ENCODE measurements around the gene RGS13.

The RGS13 gene

DNA sequence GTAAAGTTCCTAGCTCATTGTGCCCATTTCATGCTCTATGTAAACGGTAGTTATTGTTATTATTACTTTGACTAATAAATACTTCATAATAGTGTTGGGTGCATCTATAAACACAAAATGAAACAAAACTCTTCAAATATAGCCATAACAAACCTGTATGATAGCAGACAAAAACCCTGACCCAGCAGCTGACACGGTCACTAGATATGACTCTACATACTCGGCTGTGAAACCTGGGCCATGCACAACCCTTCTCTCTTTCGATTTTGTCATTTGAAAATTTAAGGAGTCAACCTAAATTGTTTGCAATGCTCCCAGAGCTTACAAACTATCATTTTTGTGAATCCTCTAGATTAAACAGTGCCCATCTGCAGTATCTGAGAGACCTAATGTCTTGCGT lies 8.0 kb upstream of the RGS13 start:
- no CpG with 5 or more reads among the region's 5 CpGs for WGBS (ENCODE audit: extremely low coverage, insufficient coverage, insufficient read length)
- no peak overlapping the region for H3K18ac ChIP-seq (ENCODE audit: low read length)
- H3K9ac ChIP-seq (ENCODE audit: low read length), result no peak overlapping the region
- H4K91ac ChIP-seq (ENCODE audit: low read depth, low read length), result no peak overlapping the region
- no peaks in the 10 kb centered on the region for H3K36me3 ChIP-seq (ENCODE audit: control insufficient read depth in 1 of 2, insufficient read depth in 2 of 2, low read length in 2 of 2)
- no peak overlapping the region for H4K12ac ChIP-seq (ENCODE audit: low read depth, low read length)
- no peaks in the 10 kb centered on the region for H3K79me1 ChIP-seq (ENCODE audit: low read length)
- no peak overlapping the region for H3K23ac ChIP-seq (ENCODE audit: low read length)
- H3K9me3 ChIP-seq (ENCODE audit: insufficient read depth, low read depth, low read length), result no peaks in the 10 kb centered on the region
- no peaks in the 10 kb centered on the region for H3K27me3 ChIP-seq (ENCODE audit: insufficient read depth, low read length)
- H3K4me2 ChIP-seq (ENCODE audit: low read length), result no peak overlapping the region
- H3K14ac ChIP-seq (ENCODE audit: low read length), result no peak overlapping the region
- H3K79me2 ChIP-seq (ENCODE audit: control insufficient read depth, insufficient read depth, low read length, poor library complexity), result no peaks in the 10 kb centered on the region
- peaks cover 0 to 2% of the 10 kb centered on the region in 2 experiments for H3K4me1 ChIP-seq (ENCODE audit: control insufficient read depth in 1 of 2, insufficient read depth in 2 of 2, low read length in 2 of 2)
- DNase-seq, result no peak
- H3K4me3 ChIP-seq (ENCODE audit: low read depth, low read length), result no peak overlapping the region
- H2BK5ac ChIP-seq (ENCODE audit: low read depth, low read length, poor library complexity), result no peak overlapping the region
- no peak overlapping the region for H2BK12ac ChIP-seq (ENCODE audit: low read length)
- H3K4ac ChIP-seq (ENCODE audit: low read depth, low read length), result no peak overlapping the region
- no peak overlapping the region for H4K8ac ChIP-seq (ENCODE audit: low read depth, low read length)
- no peak overlapping the region for H2AFZ ChIP-seq (ENCODE audit: insufficient read depth, low read length, poor library complexity)
- no peak overlapping the region for H2AK5ac ChIP-seq (ENCODE audit: low read length)
- no peak overlapping the region for H3K27ac ChIP-seq (ENCODE audit: low read depth, low read length)
- H2BK120ac ChIP-seq (ENCODE audit: insufficient read depth, low read length, poor library complexity), result no peak overlapping the region

DNA sequence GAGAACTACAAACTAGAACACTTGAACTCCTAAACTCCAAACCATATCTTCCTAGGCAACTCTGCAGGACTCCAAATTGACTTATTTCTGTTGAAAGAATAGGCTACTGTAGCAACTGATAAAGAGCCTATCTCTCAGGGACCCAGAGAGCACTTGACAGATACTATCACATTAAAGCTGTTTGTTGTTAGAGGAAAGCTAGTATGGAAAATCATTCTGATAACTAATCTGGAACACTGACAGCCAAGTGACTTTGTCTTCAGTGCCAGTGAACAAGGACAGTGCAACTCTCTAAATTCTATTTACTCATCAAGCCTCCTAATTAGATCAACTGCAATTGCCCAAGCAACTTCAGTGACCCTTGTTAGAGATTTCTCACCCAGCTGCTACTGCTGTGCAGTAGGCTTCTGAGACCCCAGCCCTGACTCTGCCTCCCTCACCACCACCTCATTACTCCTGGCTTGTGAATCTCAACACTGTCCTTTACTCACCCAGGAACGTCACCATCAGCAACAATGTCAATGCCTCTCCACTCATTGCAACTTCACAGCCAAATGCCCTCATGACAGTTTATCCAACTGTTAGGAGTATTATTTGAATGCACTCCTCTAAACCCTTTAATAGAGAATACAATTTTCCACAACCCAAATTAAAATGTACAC lies 7.4 kb upstream of the RGS13 start:
- no peak overlapping the region for H3K27ac ChIP-seq (ENCODE audit: low read depth, low read length)
- H2BK12ac ChIP-seq (ENCODE audit: low read length), result no peak overlapping the region
- peaks cover 0 to 2% of the 10 kb centered on the region in 2 experiments for H3K4me1 ChIP-seq (ENCODE audit: control insufficient read depth in 1 of 2, insufficient read depth in 2 of 2, low read length in 2 of 2)
- H2AFZ ChIP-seq (ENCODE audit: insufficient read depth, low read length, poor library complexity), result no peak overlapping the region
- H3K18ac ChIP-seq (ENCODE audit: low read length), result no peak overlapping the region
- H3K79me1 ChIP-seq (ENCODE audit: low read length), result no peaks in the 10 kb centered on the region
- no peak for DNase-seq
- H3K4me3 ChIP-seq (ENCODE audit: low read depth, low read length), result no peak overlapping the region
- no peak overlapping the region for H4K12ac ChIP-seq (ENCODE audit: low read depth, low read length)
- no peak overlapping the region for H4K91ac ChIP-seq (ENCODE audit: low read depth, low read length)
- no peak overlapping the region for H3K14ac ChIP-seq (ENCODE audit: low read length)
- no peaks in the 10 kb centered on the region for H3K27me3 ChIP-seq (ENCODE audit: insufficient read depth, low read length)
- H3K36me3 ChIP-seq (ENCODE audit: control insufficient read depth in 1 of 2, insufficient read depth in 2 of 2, low read length in 2 of 2), result no peaks in the 10 kb centered on the region
- no peak overlapping the region for H4K8ac ChIP-seq (ENCODE audit: low read depth, low read length)
- no peak overlapping the region for H2BK120ac ChIP-seq (ENCODE audit: insufficient read depth, low read length, poor library complexity)
- H2AK5ac ChIP-seq (ENCODE audit: low read length), result no peak overlapping the region
- no peak overlapping the region for H2BK5ac ChIP-seq (ENCODE audit: low read depth, low read length, poor library complexity)
- H3K9ac ChIP-seq (ENCODE audit: low read length), result no peak overlapping the region
- no peaks in the 10 kb centered on the region for H3K79me2 ChIP-seq (ENCODE audit: control insufficient read depth, insufficient read depth, low read length, poor library complexity)
- no peaks in the 10 kb centered on the region for H3K9me3 ChIP-seq (ENCODE audit: insufficient read depth, low read depth, low read length)
- no peak overlapping the region for H3K4ac ChIP-seq (ENCODE audit: low read depth, low read length)
- no peak overlapping the region for H3K4me2 ChIP-seq (ENCODE audit: low read length)
- WGBS (ENCODE audit: extremely low coverage, insufficient coverage, insufficient read length), result no CpG with 5 or more reads among the region's 1 CpG
- no peak overlapping the region for H3K23ac ChIP-seq (ENCODE audit: low read length)

DNA sequence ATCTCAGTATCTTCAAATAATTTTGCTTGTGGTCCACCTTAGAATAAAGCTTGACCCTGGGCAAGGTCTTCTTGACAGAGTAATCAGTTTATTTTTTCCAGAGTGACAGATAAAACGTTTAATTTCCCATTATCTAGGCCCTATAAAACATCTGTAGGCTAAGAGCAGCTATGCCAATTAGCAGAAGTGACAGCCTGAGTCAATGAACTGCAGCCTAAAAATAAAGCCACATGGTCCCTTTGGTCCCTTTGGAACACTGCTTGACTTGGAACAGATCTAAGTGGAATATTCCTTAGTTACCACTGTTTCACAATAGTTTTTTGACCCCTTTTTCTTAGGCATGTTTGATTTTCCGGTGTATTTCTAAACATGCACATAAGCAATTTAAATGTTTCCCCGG lies 6.3 kb upstream of the RGS13 start:
- no peak overlapping the region for H2AK5ac ChIP-seq (ENCODE audit: low read length)
- H2BK12ac ChIP-seq (ENCODE audit: low read length), result no peak overlapping the region
- H4K12ac ChIP-seq (ENCODE audit: low read depth, low read length), result no peak overlapping the region
- DNase-seq, result no peak
- H3K27ac ChIP-seq (ENCODE audit: low read depth, low read length), result no peak overlapping the region
- H3K9me3 ChIP-seq (ENCODE audit: insufficient read depth, low read depth, low read length), result no peaks in the 10 kb centered on the region
- no peak overlapping the region for H3K23ac ChIP-seq (ENCODE audit: low read length)
- H4K91ac ChIP-seq (ENCODE audit: low read depth, low read length), result no peak overlapping the region
- no peaks in the 10 kb centered on the region for H3K27me3 ChIP-seq (ENCODE audit: insufficient read depth, low read length)
- no peaks in the 10 kb centered on the region for H3K79me2 ChIP-seq (ENCODE audit: control insufficient read depth, insufficient read depth, low read length, poor library complexity)
- H3K4me2 ChIP-seq (ENCODE audit: low read length), result no peak overlapping the region
- H2BK5ac ChIP-seq (ENCODE audit: low read depth, low read length, poor library complexity), result no peak overlapping the region
- no peak overlapping the region for H3K9ac ChIP-seq (ENCODE audit: low read length)
- no peak overlapping the region for H3K4me3 ChIP-seq (ENCODE audit: low read depth, low read length)
- no peaks in the 10 kb centered on the region for H3K36me3 ChIP-seq (ENCODE audit: control insufficient read depth in 1 of 2, insufficient read depth in 2 of 2, low read length in 2 of 2)
- no peak overlapping the region for H2BK120ac ChIP-seq (ENCODE audit: insufficient read depth, low read length, poor library complexity)
- H3K18ac ChIP-seq (ENCODE audit: low read length), result no peak overlapping the region
- no peaks in the 10 kb centered on the region for H3K79me1 ChIP-seq (ENCODE audit: low read length)
- WGBS (ENCODE audit: extremely low coverage, insufficient coverage, insufficient read length), result no CpG with 5 or more reads among the region's 3 CpGs
- no peak overlapping the region for H3K4ac ChIP-seq (ENCODE audit: low read depth, low read length)
- H2AFZ ChIP-seq (ENCODE audit: insufficient read depth, low read length, poor library complexity), result no peak overlapping the region
- no peak overlapping the region for H4K8ac ChIP-seq (ENCODE audit: low read depth, low read length)
- no peak overlapping the region for H3K14ac ChIP-seq (ENCODE audit: low read length)
- H3K4me1 ChIP-seq (ENCODE audit: control insufficient read depth in 1 of 2, insufficient read depth in 2 of 2, low read length in 2 of 2), result peaks cover 0 to 2% of the 10 kb centered on the region in 2 experiments

DNA sequence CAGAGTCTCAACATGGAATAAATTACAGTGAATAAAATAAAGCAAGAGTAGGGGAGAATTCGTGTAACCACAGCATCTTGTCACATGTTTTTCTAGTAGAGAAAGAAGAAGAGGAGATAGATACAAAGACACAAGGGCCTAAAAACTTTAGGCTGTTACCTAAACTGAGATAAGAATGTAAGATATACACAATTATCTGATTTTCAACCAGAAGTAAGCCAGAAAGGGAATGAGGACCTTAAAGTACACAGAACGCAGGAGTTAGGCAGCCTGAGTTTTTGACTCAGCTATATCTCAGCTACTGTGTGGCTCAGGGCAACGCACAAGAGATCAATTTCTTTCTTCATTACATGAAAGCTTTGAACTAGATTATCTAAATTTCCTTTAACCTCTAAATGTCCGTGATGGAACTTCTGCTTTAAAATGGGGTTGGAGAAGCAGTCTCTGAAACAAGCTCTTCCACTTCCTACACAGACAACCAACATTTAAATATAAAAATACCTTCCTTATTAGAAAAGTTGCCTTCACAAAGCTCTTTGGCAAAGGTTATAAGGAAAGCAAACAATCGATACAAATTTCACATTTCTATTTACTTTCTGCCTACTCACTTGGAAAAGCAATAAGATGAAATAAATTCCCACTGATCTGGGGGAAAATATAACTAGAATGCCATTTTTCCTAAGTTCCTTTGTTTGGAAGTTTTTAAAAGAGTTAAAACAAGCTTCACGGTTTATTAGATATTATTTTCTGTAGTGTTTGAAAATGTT lies 5.2 kb upstream of the RGS13 start:
- Histone ChIP-seq H3K18ac (ENCODE audit: low read length) (no peak overlapping the region), H3K36me3 (ENCODE audit: control insufficient read depth in 1 of 2, insufficient read depth in 2 of 2, low read length in 2 of 2) (no peaks in the 10 kb centered on the region), H4K8ac (ENCODE audit: low read depth, low read length) (no peak overlapping the region), H3K27ac (ENCODE audit: low read depth, low read length) (no peak overlapping the region), H3K27me3 (ENCODE audit: insufficient read depth, low read length) (no peaks in the 10 kb centered on the region), H4K91ac (ENCODE audit: low read depth, low read length) (no peak overlapping the region), H3K79me1 (ENCODE audit: low read length) (no peaks in the 10 kb centered on the region), H3K14ac (ENCODE audit: low read length) (no peak overlapping the region), H4K12ac (ENCODE audit: low read depth, low read length) (no peak overlapping the region), H3K23ac (ENCODE audit: low read length) (no peak overlapping the region), H3K4me1 (ENCODE audit: control insufficient read depth in 1 of 2, insufficient read depth in 2 of 2, low read length in 2 of 2) (peaks cover 0 to 2% of the 10 kb centered on the region in 2 experiments), H2AFZ (ENCODE audit: insufficient read depth, low read length, poor library complexity) (no peak overlapping the region), H3K79me2 (ENCODE audit: control insufficient read depth, insufficient read depth, low read length, poor library complexity) (no peaks in the 10 kb centered on the region), H2BK120ac (ENCODE audit: insufficient read depth, low read length, poor library complexity) (no peak overlapping the region), H3K4me2 (ENCODE audit: low read length) (no peak overlapping the region), H3K4me3 (ENCODE audit: low read depth, low read length) (no peak overlapping the region), H2BK12ac (ENCODE audit: low read length) (no peak overlapping the region), H3K9me3 (ENCODE audit: insufficient read depth, low read depth, low read length) (no peaks in the 10 kb centered on the region), H3K9ac (ENCODE audit: low read length) (no peak overlapping the region), H2BK5ac (ENCODE audit: low read depth, low read length, poor library complexity) (no peak overlapping the region), H2AK5ac (ENCODE audit: low read length) (no peak overlapping the region), H3K4ac (ENCODE audit: low read depth, low read length) (no peak overlapping the region)
- peak in 1 of 2 donors; percentile 63 for DNase-seq
- WGBS (ENCODE audit: extremely low coverage, insufficient coverage, insufficient read length), result no CpG with 5 or more reads among the region's 6 CpGs
